Stimulated activated CD8-positive, alpha-beta memory T cell treated with anti-CD3 and anti-CD28 coated beads, Interleukin-4, amount 100 ng/mL, for 1 hour (primary cell): ENCODE measurements around the gene CTTN.

Experiments used
- DNase-seq, 2 donors: peaks; one replicate each; pipeline ENCODE4 v3.0.0-alpha.2; 2020; ENCODE audit warnings: low read depth in 2 of 2, low spot score in 1 of 2

The CTTN gene

GRCh38 chr11:70428701-70429427 lies 30.5 kb downstream of the CTTN start:
- DNase-seq = no peak

- DNase-seq = no peak
Measured at GRCh38 chr11:70429428-70429705, 31.0 kb downstream of the CTTN start.

GRCh38 chr11:70429724-70430521 lies 31.6 kb downstream of the CTTN start:
- DNase-seq = no peak

GRCh38 chr11:70430671-70431574 lies 32.6 kb downstream of the CTTN start:
- DNase-seq = no peak

GRCh38 chr11:70431611-70432010 lies 33.3 kb downstream of the CTTN start:
- DNase-seq = no peak

DNA sequence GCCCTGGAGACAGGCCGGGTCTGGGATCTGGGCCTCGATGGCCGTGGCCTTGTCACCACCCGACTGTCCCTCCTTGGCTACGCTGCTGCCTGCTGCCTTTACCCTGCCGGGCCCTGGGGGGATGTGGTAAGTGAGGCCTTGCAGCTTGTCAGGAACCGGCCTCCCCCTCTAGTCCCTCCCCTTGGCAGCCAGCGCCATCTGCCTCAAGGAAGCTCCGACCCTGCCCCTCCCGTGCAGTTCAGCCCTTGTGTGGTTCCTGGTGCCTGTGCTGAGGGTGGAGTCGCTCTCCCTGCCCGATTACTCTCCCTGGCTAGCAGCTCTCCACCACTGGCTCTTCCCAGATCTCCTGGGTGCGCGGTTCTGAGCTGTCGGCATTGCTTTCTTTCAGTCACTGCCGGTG lies 33.7 kb downstream of the CTTN start:
- DNase-seq = no peak

DNA sequence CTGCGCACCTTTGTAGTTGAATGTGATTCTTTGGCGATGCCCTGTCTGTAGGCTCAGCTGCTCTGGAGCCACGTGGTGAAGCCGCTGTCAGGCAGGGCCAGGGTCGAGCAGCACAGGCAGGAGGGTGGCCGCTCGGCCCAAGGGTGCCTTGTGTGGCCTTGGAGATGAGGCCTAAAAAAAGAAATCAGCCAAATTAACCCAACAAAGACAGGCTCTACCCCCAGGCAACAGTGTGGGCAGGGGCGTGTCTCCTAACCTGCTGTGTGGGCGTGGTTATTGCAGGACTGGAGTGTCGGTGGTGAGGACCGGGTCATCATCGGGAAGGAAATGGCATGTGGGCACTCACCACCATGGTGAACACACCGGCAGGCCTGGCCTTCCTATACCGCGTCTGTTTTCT lies 34.3 kb downstream of the CTTN start:
- DNase-seq = no peak

DNA sequence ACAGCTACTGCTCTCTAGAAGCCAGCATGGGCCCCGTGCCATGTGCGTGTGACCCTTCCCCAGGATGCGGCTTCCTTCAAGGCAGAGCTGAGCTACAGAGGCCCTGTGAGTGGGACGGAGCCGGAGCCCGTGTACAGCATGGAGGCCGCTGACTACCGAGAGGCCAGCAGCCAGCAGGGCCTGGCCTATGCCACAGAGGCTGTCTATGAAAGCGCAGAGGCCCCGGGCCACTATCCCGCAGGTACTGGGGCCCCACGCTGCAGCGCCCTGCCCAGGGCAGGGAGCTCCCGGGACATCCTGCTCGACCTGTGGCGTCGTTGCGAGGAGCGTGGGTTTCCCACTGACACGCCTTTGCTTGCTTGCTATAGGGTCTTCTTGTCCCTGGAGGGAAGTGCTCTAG lies 34.7 kb downstream of the CTTN start:
- no peak for DNase-seq

GRCh38 chr11:70433526-70433925 lies 35.2 kb downstream of the CTTN start:
- no peak for DNase-seq

DNA sequence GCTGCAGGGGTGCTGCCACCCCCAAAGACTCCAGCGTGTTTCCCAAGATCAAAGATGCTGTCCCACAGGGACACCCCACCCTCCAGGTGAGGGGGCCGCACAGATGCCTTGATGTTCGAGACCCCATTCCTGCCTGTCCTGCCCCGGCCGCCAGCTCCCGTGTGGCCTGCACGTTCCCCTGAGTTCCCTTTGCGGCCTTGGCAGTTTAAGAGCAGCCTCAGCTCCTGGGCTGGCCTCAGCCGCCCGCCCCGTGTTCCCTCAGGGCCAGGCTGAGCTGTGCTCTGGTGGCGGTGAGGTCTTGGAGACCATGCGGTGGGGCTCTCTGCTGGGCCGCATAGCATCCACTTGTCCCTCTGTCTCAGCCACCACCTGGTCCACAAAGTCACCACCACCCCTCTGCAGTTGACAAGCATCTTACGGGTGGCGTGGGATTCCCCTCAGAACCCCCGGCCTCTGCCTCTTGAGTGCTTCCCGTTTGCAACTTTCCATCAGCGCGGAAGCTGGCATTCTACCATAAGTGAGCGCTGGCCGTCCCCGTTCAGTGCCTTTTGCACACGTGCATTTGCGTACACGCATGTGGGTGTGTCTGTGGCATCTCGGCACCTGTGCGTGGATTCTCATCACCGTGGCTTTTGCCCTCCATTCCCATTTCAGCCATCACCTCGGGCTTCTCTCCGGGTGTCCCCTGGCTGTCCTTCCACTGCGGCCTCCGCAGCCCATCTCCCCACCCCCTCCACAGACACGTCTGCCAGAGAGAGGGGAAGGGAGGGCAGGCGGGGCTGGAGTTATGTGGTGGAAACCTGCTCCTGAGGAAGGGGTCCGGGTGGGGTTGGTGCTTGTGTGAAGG lies 35.9 kb downstream of the CTTN start:
- DNase-seq = no peak

GRCh38 chr11:70434813-70435278 lies 36.5 kb downstream of the CTTN start:
- no peak for DNase-seq

- no peak for DNase-seq
Measured at GRCh38 chr11:70435361-70435760, 37.0 kb downstream of the CTTN start.

GRCh38 chr11:70435765-70436500 lies 37.6 kb downstream of the CTTN start:
- no peak for DNase-seq

DNA sequence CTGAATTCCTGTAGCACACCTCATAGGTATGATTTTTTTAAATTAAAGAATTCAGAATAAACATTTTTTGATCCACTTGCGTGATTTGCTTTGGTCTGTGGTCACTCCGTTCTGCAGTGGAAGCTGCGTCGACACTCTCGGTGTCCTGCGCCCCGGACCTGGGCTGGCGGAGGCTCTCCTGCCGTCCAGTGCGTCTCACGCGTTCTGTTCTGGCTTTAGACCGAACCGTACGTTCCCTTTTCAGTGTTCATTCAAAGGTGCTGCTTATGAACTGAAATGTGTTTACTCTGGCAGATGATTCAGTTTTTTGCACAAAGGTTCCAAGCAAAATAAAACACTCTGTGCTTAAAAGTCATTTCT lies 38.2 kb downstream of the CTTN start:
- no peak for DNase-seq

GRCh38 chr11:70437111-70437784 lies 38.9 kb downstream of the CTTN start:
- DNase-seq = no peak

- no peak for DNase-seq
Measured at GRCh38 chr11:70440206-70440605, 41.9 kb downstream of the CTTN start.

DNA sequence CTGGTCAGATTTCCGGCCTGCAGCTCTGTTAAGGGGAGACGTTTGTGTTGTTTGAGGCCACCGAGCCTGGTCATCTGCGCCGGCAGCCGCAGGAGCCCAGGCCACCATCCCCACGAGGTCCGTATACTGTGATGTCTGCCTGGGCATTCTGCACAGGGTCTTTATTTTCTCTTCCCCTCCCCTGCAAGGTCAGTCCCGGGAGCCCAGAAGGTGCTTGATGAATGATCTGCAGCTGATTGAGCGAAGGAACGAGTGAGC lies 45.4 kb downstream of the CTTN start:
- DNase-seq = no peak

DNA sequence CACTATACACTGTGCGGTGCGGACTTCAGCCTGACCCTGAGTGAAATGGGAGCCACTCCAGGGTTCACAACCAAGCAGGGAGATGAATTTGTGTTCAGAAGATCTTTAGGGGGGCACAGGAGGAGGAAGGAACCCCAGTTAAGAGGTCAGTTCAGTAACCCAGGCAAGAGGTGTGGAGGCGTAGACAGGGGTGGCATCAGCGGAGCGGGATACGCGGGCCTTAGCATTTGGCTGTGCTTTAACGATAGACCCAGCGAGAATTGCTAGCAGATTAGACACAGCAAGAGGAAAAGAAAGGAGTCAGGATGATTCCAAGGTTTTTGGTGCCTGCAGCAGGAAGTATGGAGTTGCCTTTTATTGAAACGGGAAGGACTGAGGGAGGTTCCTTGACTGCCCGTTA lies 46.8 kb downstream of the CTTN start:
- DNase-seq = no peak

DNA sequence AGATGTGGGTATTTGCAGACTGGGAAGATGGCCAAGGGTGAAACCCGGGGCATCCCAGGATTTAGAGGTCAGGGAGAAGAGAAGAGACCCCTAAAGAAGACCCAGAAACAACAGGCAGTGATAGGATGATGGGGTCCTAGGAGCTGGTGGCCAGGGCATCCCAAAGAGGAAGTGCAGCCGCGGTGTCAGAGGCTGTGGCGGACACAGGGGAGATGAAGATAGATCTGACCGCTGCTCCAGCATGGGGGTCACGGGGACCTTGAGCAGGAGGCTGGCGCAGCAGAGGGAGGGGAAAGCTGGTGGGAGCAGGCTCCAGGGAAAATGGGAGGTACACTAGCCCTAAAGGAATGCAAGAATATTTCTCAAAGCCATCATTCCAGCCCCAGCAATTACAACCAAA lies 47.3 kb downstream of the CTTN start:
- DNase-seq = no peak

DNA sequence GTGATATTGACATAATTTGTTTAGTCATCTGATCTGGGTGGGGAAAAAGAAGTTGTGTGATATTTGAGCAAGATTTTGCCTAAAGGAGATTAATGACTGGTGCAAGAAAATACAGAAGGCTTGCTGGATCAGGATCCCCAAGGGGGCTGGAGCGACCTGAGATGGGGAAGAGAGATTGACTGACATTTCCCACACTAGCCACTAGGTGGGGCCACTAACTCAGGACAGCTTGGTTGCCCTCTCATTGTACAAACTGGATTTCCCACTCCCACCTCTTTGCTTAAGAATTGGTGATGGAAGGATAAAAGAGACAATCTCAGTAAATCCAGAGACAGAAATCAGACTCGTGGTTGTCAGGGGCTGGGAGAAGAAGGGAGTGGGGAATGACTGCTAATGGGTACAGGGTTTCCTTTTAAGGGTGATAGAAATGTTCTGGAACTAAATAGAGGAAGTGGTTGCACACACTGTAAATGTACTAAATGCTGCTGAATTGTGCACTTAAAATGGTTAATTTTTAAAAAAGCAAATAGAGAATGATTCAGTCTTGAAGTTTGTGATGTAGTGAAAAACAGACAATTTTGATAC lies 50.7 kb downstream of the CTTN start:
- no peak for DNase-seq
